ENCODE results near the gene LEMD2.

DNA sequence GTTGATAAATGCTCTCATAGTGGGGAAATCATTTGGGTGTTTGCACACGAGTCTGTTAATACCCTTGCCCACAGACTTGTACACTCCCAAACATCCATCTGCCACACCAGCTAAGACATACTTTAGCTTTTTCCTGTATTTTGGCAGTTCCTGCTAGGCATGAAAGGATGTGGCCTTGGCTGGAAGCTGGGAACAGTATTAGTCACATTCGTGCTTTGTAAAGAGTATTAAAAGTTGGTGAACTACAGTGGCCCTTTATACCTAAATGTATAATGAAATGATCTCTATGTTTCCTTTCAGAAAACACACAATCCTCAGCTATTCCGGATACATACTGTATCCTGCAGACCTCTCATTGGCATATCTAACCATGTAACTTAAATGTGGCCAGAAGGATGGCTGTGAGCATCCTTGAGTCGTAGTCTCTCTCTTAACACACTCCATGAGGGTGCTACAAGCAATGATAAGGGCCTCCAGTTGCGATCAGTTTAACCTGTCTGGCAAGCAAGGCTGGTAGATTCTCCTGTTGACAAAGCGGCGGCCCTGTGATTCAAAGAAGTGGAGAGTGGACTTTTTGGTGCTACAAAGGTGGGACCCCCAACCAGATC is 1.5 kb downstream of the LEMD2 start:
- TF ChIP-seq, protein P1, sequence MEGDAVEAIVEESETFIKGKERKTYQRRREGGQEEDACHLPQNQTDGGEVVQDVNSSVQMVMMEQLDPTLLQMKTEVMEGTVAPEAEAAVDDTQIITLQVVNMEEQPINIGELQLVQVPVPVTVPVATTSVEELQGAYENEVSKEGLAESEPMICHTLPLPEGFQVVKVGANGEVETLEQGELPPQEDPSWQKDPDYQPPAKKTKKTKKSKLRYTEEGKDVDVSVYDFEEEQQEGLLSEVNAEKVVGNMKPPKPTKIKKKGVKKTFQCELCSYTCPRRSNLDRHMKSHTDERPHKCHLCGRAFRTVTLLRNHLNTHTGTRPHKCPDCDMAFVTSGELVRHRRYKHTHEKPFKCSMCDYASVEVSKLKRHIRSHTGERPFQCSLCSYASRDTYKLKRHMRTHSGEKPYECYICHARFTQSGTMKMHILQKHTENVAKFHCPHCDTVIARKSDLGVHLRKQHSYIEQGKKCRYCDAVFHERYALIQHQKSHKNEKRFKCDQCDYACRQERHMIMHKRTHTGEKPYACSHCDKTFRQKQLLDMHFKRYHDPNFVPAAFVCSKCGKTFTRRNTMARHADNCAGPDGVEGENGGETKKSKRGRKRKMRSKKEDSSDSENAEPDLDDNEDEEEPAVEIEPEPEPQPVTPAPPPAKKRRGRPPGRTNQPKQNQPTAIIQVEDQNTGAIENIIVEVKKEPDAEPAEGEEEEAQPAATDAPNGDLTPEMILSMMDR (IDR thresholded peaks at IDR 0.05), result no peak
- TF ChIP-seq POLR2A (IDR thresholded peaks at IDR 0.05), result no peak
